ENCODE measurements around the gene THSD4. TPM values are rescaled to one million over a fixed set of nuclear protein-coding genes. Genes with fewer than 3 reads are reported as not detected.

Gene THSD4
- total and polyA plus RNA-seq, 7 donors = 1.4 to 7.8 (median 2.2) TPM

DNA sequence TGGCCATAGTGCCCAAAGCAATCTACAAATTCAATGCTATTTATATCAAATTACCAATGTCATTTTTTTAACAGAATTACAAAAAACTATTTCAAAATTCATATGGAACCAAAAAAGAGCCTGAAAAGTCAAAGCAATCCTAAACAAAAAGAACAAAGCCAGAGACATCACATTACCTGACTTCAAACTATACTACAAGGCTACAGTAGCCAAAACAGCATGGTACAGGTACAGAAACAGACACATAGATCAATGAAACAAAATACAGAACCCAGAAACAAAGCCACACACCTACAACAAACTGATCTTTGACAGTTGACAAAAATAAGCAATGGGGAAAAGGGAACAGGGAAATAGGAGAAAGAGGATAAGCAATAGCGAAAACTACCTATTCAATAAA is 26.6 kb upstream of the THSD4 start:
- Histone ChIP-seq H3K4me1 (no peaks in the 10 kb centered on the region), H3K27me3 (peaks cover 0 to 7% (median 0%) of the 10 kb centered on the region in 3 donors), H3K36me3 (no peaks in the 10 kb centered on the region), H3K4me3 (no peak overlapping the region), H3K9me3 (peaks cover 0 to 2% (median 0%) of the 10 kb centered on the region in 4 donors), H3K27ac (no peak overlapping the region)
- no peak for DNase-seq
- WGBS, 2 donors = 98% methylated on average over 1 of the region's 1 CpG
- TF ChIP-seq EP300 (IDR thresholded peaks at IDR 0.05) = no peak
- TF ChIP-seq, protein P1, sequence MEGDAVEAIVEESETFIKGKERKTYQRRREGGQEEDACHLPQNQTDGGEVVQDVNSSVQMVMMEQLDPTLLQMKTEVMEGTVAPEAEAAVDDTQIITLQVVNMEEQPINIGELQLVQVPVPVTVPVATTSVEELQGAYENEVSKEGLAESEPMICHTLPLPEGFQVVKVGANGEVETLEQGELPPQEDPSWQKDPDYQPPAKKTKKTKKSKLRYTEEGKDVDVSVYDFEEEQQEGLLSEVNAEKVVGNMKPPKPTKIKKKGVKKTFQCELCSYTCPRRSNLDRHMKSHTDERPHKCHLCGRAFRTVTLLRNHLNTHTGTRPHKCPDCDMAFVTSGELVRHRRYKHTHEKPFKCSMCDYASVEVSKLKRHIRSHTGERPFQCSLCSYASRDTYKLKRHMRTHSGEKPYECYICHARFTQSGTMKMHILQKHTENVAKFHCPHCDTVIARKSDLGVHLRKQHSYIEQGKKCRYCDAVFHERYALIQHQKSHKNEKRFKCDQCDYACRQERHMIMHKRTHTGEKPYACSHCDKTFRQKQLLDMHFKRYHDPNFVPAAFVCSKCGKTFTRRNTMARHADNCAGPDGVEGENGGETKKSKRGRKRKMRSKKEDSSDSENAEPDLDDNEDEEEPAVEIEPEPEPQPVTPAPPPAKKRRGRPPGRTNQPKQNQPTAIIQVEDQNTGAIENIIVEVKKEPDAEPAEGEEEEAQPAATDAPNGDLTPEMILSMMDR (IDR thresholded peaks at IDR 0.05) = no peak
- no peak for TF ChIP-seq POLR2AphosphoS5 (IDR thresholded peaks at IDR 0.05)
- TF ChIP-seq POLR2A (IDR thresholded peaks at IDR 0.05) = no peak
- intact Hi-C loops (cut with DNase I) = no loop called here

GRCh38 chr15:71089801-71090200 is 25.5 kb upstream of the THSD4 start:
- H3K9me3 ChIP-seq = peaks cover 0 to 2% (median 0%) of the 10 kb centered on the region in 4 donors
- WGBS, 2 donors = 29 to 54% methylated on average over 1 of the region's 1 CpG
- no peak overlapping the region for H3K4me3 ChIP-seq
- H3K36me3 ChIP-seq = no peaks in the 10 kb centered on the region
- no peak for TF ChIP-seq POLR2AphosphoS5 (IDR thresholded peaks at IDR 0.05)
- H3K4me1 ChIP-seq = no peaks in the 10 kb centered on the region
- no peak for DNase-seq
- intact Hi-C loops (cut with DNase I) = no loop called here
- H3K27ac ChIP-seq = no peak overlapping the region
- H3K27me3 ChIP-seq = peaks cover 0 to 6% (median 0%) of the 10 kb centered on the region in 3 donors

DNA sequence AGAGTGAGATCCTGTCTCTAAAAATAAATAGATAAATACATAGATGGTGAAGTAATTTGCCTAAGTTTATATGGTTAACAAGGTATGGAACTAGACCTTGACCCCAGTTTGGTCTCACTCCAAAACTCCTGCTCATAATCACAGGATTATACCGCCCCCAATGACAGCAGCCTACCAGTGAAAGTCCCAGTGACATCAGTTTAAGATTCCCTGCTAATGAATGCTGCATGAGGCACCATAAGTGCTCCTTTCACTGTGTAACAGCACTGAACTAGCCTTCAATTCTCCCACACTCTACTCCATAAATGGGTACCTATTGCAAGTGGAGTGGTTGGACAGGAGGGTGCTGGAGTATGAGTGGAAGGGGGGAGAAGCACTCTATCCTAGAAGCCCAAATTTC is 23.7 kb upstream of the THSD4 start:
- intact Hi-C loops (cut with DNase I) = no loop called here
- WGBS, 2 donors = 70 to 79% methylated on average over 1 of the region's 1 CpG
- H3K4me3 ChIP-seq = no peak overlapping the region
- no peak overlapping the region for H3K27ac ChIP-seq
- no peak for DNase-seq
- no peaks in the 10 kb centered on the region for H3K36me3 ChIP-seq
- TF ChIP-seq EP300 (IDR thresholded peaks at IDR 0.05) (no peak), POLR2A (IDR thresholded peaks at IDR 0.05) (no peak), POLR2AphosphoS5 (IDR thresholded peaks at IDR 0.05) (no peak)
- TF ChIP-seq, protein P1 (IDR thresholded peaks at IDR 0.05) = no peak
- no peaks in the 10 kb centered on the region for H3K4me1 ChIP-seq
- peaks cover 0 to 2% (median 0%) of the 10 kb centered on the region in 4 donors for H3K9me3 ChIP-seq
- peaks cover 0 to 4% (median 0%) of the 10 kb centered on the region in 3 donors for H3K27me3 ChIP-seq

DNA sequence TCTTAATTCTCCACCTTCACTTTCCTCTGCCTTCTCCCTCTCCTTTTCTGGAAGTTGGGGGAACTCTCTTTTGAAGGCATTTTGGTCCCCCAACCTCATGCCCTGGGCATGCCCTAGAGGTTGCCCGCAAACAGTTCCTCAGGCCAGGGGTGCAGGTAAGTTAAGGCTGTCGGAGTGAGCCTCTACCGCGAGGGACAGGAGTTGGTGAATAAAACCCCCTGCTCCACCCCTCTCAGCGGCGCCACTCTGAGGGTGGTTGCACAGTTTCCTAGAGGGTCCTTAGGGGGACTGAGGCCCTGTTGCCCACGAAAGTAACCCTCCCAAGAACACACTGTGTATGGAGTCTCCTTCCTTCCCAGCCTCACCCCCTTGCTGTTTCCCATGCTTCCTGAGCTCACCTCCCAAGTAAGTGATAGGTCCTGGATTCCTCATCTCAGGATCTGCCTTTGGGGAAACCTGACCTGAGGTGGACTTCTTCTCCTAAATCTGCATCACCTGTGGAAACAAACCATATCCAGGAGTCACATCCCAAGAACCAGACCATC is 23.1 kb upstream of the THSD4 start:
- WGBS, 2 donors = 91 to 96% methylated on average over 7 of the region's 7 CpGs
- no peak for DNase-seq
- H3K9me3 ChIP-seq = peaks cover 0 to 2% (median 0%) of the 10 kb centered on the region in 4 donors
- TF ChIP-seq POLR2A (IDR thresholded peaks at IDR 0.05) (no peak), EP300 (IDR thresholded peaks at IDR 0.05) (no peak), POLR2AphosphoS5 (IDR thresholded peaks at IDR 0.05) (no peak)
- TF ChIP-seq, protein P1 (IDR thresholded peaks at IDR 0.05) = no peak
- H3K27ac ChIP-seq = no peak overlapping the region
- H3K27me3 ChIP-seq = peaks cover 0 to 4% (median 0%) of the 10 kb centered on the region in 3 donors
- H3K4me3 ChIP-seq = no peak overlapping the region
- H3K4me1 ChIP-seq = no peaks in the 10 kb centered on the region
- no peaks in the 10 kb centered on the region for H3K36me3 ChIP-seq
- intact Hi-C loops (cut with DNase I) = no loop called here

DNA sequence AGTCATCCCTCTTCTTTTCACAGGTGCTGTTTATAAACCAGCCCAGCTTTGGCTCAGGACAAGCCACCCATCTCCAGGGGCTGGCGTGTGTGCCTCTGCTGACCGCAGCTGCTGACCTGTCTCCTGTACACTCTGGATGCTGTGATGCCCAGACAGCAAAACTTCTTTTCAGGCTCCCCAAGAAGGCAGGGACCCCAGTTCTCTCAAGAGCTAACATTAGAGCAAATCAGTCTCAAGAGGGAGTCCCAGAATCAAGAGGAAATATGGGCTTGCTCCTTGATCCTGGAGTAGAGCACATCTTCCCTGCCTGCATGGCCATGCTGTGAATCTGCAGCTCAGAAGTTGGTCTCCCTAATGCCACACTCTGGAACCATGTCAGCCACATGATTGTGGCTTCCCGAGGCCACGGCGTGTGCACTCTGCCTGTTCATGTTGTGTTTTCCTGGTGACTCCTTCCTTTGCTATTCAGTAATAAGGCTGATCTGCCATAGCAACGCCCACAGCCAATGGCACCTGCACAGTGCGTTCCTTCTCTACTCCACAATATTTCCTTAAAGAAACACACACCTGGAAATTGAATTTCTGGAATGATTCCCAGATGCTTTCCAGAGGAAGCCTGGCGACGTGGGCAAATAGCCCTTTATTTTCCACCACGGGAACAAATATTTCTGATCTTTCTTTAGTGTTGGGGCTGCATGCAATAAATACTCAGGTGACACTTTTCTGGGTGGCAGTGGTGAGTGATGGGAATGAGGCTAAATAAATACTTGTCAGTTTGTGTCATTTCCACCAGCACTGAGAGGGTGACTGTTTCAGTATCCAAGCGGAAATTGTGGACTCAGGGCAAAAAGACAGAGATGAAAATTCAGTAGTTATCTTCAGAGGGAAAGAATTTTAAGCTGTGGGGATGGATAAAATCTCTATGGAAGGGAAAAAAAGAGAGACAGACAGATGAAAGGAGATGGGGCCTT is 21.9 kb upstream of the THSD4 start:
- intact Hi-C loops (cut with DNase I) = no loop called here
- H3K27ac ChIP-seq = no peak overlapping the region
- DNase-seq = no peak
- H3K4me1 ChIP-seq = no peaks in the 10 kb centered on the region
- H3K9me3 ChIP-seq = peaks cover 0 to 2% (median 0%) of the 10 kb centered on the region in 4 donors
- H3K4me3 ChIP-seq = no peak overlapping the region
- TF ChIP-seq POLR2AphosphoS5 (IDR thresholded peaks at IDR 0.05) = no peak
- TF ChIP-seq EP300 (IDR thresholded peaks at IDR 0.05) = no peak
- TF ChIP-seq, protein P1 (IDR thresholded peaks at IDR 0.05) = no peak
- no peak for TF ChIP-seq POLR2A (IDR thresholded peaks at IDR 0.05)
- WGBS, 2 donors = 33 to 65% methylated on average over 11 of the region's 11 CpGs
- peaks cover 0 to 4% (median 0%) of the 10 kb centered on the region in 3 donors for H3K27me3 ChIP-seq
- H3K36me3 ChIP-seq = no peaks in the 10 kb centered on the region

Data from sigmoid colon (tissue), 7 donors.